Fibroblast of lung (primary cell): ENCODE measurements around the gene TOPBP1. TPM values are rescaled to one million over a fixed set of nuclear protein-coding genes. Genes with fewer than 3 reads are reported as not detected.

Source experiments
- DNase-seq, 2 donors: peaks; one replicate each; pipeline versions ENCODE4 v3.0.0 to v3.0.0-alpha.2; 2010; ENCODE audit warnings: low read depth in 2 of 2
- H2AFZ ChIP-seq: 2 replicates; pipeline ENCODE4 v1.5.1; 2012; ENCODE audit warnings: low read length, control low read depth, inconsistent platforms
- H3K27ac ChIP-seq: 2 replicates; pipeline ENCODE4 v1.5.1; 2011; ENCODE audit warnings: low read length, control low read depth; ENCODE audit not compliant: insufficient read depth
- H3K27me3 ChIP-seq: 2 replicates; pipeline ENCODE4 v1.5.1; 2011; ENCODE audit warnings: mild to moderate bottlenecking, low read length; ENCODE audit not compliant: control insufficient read depth, insufficient read depth
- H3K36me3 ChIP-seq: 2 replicates; pipeline ENCODE4 v1.5.1; 2011; ENCODE audit warnings: low read length; ENCODE audit not compliant: control insufficient read depth, insufficient read depth
- H3K4me1 ChIP-seq: 2 replicates; pipeline ENCODE4 v1.5.1; 2011; ENCODE audit warnings: low read length; ENCODE audit not compliant: control insufficient read depth, insufficient read depth; ENCODE audit errors: extremely low read depth
- H3K4me2 ChIP-seq: 2 replicates; pipeline ENCODE4 v1.5.1; 2011; ENCODE audit warnings: low read length, control low read depth; ENCODE audit not compliant: insufficient read depth; ENCODE audit errors: extremely low read depth
- H3K4me3 ChIP-seq, 4 experiments: fragments of 200-600 bp in 1 of 4; sonication (generic) in 1 of 4; replicated peaks in 1 of 4; 2 replicates each; pipeline ENCODE4 v1.5.1; 2011 to 2016; ENCODE audit warnings: low read length in 4 of 4, low read depth in 3 of 4, mild to moderate bottlenecking in 3 of 4, control low read depth in 2 of 4, inconsistent platforms in 1 of 4, mixed read lengths in 1 of 4; ENCODE audit not compliant: insufficient read depth in 1 of 4; ENCODE audit errors: control extremely low read depth in 1 of 4
- H3K79me2 ChIP-seq: 2 replicates; pipeline ENCODE4 v1.5.1; 2012; ENCODE audit warnings: mild to moderate bottlenecking, low read length, inconsistent platforms; ENCODE audit not compliant: control insufficient read depth, insufficient read depth
- H3K9ac ChIP-seq: 2 replicates; pipeline ENCODE4 v1.5.1; 2011; ENCODE audit warnings: mild to moderate bottlenecking, low read length, control low read depth; ENCODE audit not compliant: insufficient read depth
- H3K9me3 ChIP-seq: 2 replicates; pipeline ENCODE4 v1.5.1; 2012; ENCODE audit warnings: low read depth, low read length; ENCODE audit not compliant: control insufficient read depth, insufficient read depth
- H4K20me1 ChIP-seq: 2 replicates; pipeline ENCODE4 v1.5.1; 2011; ENCODE audit warnings: low read length; ENCODE audit not compliant: control insufficient read depth, insufficient read depth; ENCODE audit errors: extremely low read depth
- EZH2 ChIP-seq: IDR thresholded peaks from 2 replicates; pipeline ENCODE4 v1.5.1; 2012; ENCODE audit warnings: low read length, control low read depth, mild to moderate bottlenecking; ENCODE audit errors: missing control alignments
- polyA plus RNA-seq, 2 donors: library from polyadenylated mRNA; depleted of rRNA in 1 of 2; stranded (reverse) in 1 of 2; unstranded in 1 of 2; fragments of >200 nt; gene quantifications; 2 replicates each; pipeline ENCODE4 v1.2.1, GENCODE V29; 2011 to 2012; ENCODE audit warnings: missing spikeins in 1 of 2
- total RNA-seq: library from RNA; depleted of rRNA; stranded (reverse); fragments of >200 nt; gene quantifications from 2 replicates; pipeline ENCODE4 v1.2.1, GENCODE V29; 2014
- TF ChIP-seq, protein P1 (sequence below), 2 donors: IDR thresholded peaks in 1 of 2; conservative IDR thresholded peaks in 1 of 2; 1 replicate in 1 of 2; 2 replicates in 1 of 2; pipeline ENCODE4 v1.5.1; 2011 to 2012; ENCODE audit warnings: low read length in 2 of 2, control low read depth in 1 of 2, inconsistent platforms in 1 of 2, low read depth in 1 of 2, mild to moderate bottlenecking in 1 of 2

The TOPBP1 gene
- total and polyA plus RNA-seq, 2 donors (not counting 1 experiment from before 2014, with no cell fraction given) = 15.2 to 20.8 TPM

GRCh38 chr3:133629146-133629545, 32.6 kb downstream of the TOPBP1 start:
- Histone ChIP-seq H3K9me3 (no peaks in the 10 kb centered on the region), H2AFZ (no peak overlapping the region), H3K4me1 (no peaks in the 10 kb centered on the region), H3K27ac (no peak overlapping the region), H3K36me3 (peaks cover 3% of the 10 kb centered on the region), H3K9ac (no peak overlapping the region), H4K20me1 (no peaks in the 10 kb centered on the region), H3K79me2 (no peaks in the 10 kb centered on the region), H3K27me3 (no peaks in the 10 kb centered on the region), H3K4me2 (no peak overlapping the region), H3K4me3 (no peak overlapping the region)
- no peak for DNase-seq
- TF ChIP-seq, protein P1, sequence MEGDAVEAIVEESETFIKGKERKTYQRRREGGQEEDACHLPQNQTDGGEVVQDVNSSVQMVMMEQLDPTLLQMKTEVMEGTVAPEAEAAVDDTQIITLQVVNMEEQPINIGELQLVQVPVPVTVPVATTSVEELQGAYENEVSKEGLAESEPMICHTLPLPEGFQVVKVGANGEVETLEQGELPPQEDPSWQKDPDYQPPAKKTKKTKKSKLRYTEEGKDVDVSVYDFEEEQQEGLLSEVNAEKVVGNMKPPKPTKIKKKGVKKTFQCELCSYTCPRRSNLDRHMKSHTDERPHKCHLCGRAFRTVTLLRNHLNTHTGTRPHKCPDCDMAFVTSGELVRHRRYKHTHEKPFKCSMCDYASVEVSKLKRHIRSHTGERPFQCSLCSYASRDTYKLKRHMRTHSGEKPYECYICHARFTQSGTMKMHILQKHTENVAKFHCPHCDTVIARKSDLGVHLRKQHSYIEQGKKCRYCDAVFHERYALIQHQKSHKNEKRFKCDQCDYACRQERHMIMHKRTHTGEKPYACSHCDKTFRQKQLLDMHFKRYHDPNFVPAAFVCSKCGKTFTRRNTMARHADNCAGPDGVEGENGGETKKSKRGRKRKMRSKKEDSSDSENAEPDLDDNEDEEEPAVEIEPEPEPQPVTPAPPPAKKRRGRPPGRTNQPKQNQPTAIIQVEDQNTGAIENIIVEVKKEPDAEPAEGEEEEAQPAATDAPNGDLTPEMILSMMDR (conservative IDR thresholded peaks at IDR 0.05 in 1 of 2, IDR thresholded peaks at IDR 0.05 in 1 of 2; ENCODE audit: low read depth in 1 of 2, low read length in 2 of 2) = no peak
- no peak for TF ChIP-seq EZH2

DNA sequence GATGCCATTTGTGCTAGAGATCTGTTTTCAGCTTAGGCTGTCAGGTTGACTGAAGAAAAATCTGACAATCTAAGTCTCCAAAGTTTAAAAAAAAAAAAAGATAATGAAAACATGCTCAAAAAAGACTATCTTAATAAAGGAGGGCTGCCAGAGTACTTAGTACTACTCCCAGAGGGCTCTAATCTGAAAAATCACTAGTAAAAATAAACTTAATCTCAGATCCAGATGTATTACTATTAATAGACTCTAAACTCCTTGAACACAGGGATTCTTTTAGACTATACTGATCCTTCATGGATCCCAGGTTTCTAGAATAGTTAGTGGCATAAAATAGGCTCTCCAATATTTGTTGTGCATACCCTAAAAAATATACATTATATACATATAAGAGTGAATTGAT, 34.0 kb downstream of the TOPBP1 start:
- Histone ChIP-seq H3K9ac (no peak overlapping the region), H3K36me3 (peaks cover 4% of the 10 kb centered on the region), H2AFZ (no peak overlapping the region), H3K4me3 (no peak overlapping the region), H3K27ac (no peak overlapping the region), H3K4me2 (no peak overlapping the region), H4K20me1 (no peaks in the 10 kb centered on the region), H3K4me1 (no peaks in the 10 kb centered on the region), H3K27me3 (no peaks in the 10 kb centered on the region), H3K79me2 (no peaks in the 10 kb centered on the region), H3K9me3 (no peaks in the 10 kb centered on the region)
- no peak for DNase-seq
- TF ChIP-seq, protein P1 (conservative IDR thresholded peaks at IDR 0.05 in 1 of 2, IDR thresholded peaks at IDR 0.05 in 1 of 2; ENCODE audit: low read depth in 1 of 2, low read length in 2 of 2) = no peak
- no peak for TF ChIP-seq EZH2

GRCh38 chr3:133620066-133620784, 41.5 kb downstream of the TOPBP1 start:
- Histone ChIP-seq H3K9ac (no peak overlapping the region), H3K36me3 (peaks cover 2% of the 10 kb centered on the region), H3K4me2 (no peak overlapping the region), H3K9me3 (no peaks in the 10 kb centered on the region), H3K79me2 (no peaks in the 10 kb centered on the region), H3K27me3 (no peaks in the 10 kb centered on the region), H4K20me1 (no peaks in the 10 kb centered on the region), H3K4me3 (no peak overlapping the region), H3K27ac (no peak overlapping the region), H3K4me1 (no peaks in the 10 kb centered on the region), H2AFZ (no peak overlapping the region)
- no peak for TF ChIP-seq EZH2
- TF ChIP-seq, protein P1 (conservative IDR thresholded peaks at IDR 0.05 in 1 of 2, IDR thresholded peaks at IDR 0.05 in 1 of 2; ENCODE audit: low read depth in 1 of 2, low read length in 2 of 2) = no peak
- no peak for DNase-seq
